ENCODE results near the gene LGI4. TPM values are rescaled to one million over a fixed set of nuclear protein-coding genes. Genes with fewer than 3 reads are reported as not detected.
"Not testable (repeated sequence)": the region's sequence is repeated elsewhere in the genome, so short reads cannot be mapped to it uniquely, and the experiment has no call there.

Gene LGI4
- total and polyA plus RNA-seq, 3 donors from 2014 or later, result 4.5 to 7.9 (median 4.5) TPM

DNA sequence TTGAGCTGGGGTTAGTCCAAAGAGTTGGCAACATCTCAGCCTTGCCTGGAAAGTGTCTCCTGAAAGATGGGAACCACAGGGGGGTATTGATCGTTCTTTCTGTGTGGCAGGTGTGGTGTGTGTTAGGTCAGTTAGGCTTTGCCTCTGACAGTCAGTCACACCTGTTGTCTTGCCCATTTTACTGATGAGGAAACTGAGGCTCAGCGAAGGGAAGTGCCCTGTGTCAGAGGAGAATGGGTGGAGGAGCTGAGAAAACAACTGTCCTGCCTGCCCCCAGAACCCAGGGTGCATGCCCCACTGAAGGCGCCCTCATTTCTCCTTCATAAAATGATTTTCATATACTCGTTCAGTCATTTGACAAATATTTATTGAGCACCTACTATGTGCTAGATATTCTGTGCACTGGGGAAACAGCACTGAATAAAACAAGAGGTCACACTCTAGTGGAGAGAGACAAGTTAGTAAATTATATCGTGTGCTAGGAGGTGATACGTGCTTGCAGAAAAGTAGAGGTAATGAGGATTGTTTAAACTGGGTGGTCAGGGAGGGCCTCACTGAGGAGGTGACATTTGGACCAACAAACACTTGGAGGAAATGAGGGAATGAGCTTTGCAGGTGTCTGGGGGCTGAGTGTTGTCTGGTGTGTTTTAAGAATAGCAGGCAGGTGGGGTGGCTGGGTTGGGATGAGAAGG is 21.3 kb upstream of the LGI4 start:
- Histone ChIP-seq H3K9me3 (no peaks in the 10 kb centered on the region), H3K4me1 (peaks cover 9% of the 10 kb centered on the region), H3K36me3 (ENCODE audit: low read depth, missing control alignments) (no peaks in the 10 kb centered on the region), H3K27me3 (no peaks in the 10 kb centered on the region), H3K27ac (no peak overlapping the region), H3K4me3 (no peak overlapping the region)
- no peak for DNase-seq
- no peak for TF ChIP-seq POLR2A (IDR thresholded peaks at IDR 0.05)
- TF ChIP-seq, protein P1, sequence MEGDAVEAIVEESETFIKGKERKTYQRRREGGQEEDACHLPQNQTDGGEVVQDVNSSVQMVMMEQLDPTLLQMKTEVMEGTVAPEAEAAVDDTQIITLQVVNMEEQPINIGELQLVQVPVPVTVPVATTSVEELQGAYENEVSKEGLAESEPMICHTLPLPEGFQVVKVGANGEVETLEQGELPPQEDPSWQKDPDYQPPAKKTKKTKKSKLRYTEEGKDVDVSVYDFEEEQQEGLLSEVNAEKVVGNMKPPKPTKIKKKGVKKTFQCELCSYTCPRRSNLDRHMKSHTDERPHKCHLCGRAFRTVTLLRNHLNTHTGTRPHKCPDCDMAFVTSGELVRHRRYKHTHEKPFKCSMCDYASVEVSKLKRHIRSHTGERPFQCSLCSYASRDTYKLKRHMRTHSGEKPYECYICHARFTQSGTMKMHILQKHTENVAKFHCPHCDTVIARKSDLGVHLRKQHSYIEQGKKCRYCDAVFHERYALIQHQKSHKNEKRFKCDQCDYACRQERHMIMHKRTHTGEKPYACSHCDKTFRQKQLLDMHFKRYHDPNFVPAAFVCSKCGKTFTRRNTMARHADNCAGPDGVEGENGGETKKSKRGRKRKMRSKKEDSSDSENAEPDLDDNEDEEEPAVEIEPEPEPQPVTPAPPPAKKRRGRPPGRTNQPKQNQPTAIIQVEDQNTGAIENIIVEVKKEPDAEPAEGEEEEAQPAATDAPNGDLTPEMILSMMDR (IDR thresholded peaks at IDR 0.05), result no peak
- WGBS, 2 donors, result 88 to 93% methylated on average over 6 of the region's 6 CpGs
- intact Hi-C loops (cut with DNase I; ENCODE audit: low total_unique reads), result no loop called here

GRCh38 chr19:35155441-35155840 is 20.6 kb upstream of the LGI4 start:
- intact Hi-C loops (cut with DNase I; ENCODE audit: low total_unique reads), result no loop called here
- no peak for DNase-seq
- no peaks in the 10 kb centered on the region for H3K36me3 ChIP-seq (ENCODE audit: low read depth, missing control alignments)
- 18 to 37% methylated on average over 10 to 17 of the region's 17 CpGs for WGBS, 2 donors
- H3K27me3 ChIP-seq, result no peaks in the 10 kb centered on the region
- peak overlapping the region; percentile 46 to 48 for H3K4me3 ChIP-seq
- H3K4me1 ChIP-seq, result peaks cover 9% of the 10 kb centered on the region
- TF ChIP-seq, protein P1 (IDR thresholded peaks at IDR 0.05), result no peak
- no peak for TF ChIP-seq POLR2A (IDR thresholded peaks at IDR 0.05)
- H3K9me3 ChIP-seq, result no peaks in the 10 kb centered on the region
- no peak overlapping the region for H3K27ac ChIP-seq

GRCh38 chr19:35154525-35155406 is 19.9 kb upstream of the LGI4 start, which contains the start of gene FXYD5:
Gene FXYD5, plus strand, starts transcription at chr19:35154735. Its CDS starts 816 bp downstream, at chr19:35155551.
- WGBS, 2 donors, result 1 to 3% methylated on average over 45 to 49 of the region's 49 CpGs
- intact Hi-C loops (cut with DNase I; ENCODE audit: low total_unique reads), result no loop called here
- no peaks in the 10 kb centered on the region for H3K27me3 ChIP-seq

DNA sequence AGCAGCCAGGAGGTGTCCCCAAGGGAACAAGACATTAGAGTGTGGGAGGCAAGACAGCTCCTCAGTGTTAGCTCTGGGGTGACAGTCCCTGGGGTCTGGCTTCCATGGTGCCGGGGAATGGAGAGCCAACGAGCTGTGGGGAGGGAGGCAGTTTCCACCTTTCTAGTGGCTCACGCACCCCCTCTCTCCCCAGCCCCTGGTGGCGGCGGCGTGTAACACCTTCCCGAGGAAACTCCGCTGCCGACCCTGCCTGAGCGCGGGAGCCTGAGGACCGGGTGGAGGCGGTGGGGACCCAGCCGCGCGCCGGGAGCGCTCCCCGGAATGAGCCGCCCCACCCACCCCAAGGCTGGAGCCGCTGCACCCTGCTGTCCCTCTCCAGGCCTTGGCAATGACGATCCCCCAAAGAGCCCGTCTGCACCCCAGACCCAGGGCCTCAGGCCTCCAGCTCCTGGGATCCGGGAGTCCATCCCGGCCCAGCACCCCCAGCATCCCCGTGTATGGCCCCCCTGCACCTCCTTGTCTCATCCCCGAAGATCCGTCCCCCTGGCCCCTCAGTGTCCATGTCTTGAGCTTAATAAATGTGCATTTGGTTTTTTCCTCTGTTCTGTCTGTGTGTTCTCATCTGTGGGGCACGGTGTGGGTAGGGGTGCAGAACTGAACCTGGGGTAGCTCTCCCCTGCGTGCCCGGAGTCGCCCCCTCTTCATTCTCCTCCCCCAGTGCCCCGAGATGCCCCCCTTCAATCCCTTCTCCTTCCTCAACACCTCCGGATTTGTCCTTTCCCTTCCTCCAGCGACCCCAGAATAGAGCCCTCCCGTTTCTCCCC is 19.1 kb upstream of the LGI4 start:
- WGBS, 2 donors, result 0 to 2% methylated on average over 16 to 27 of the region's 36 CpGs
- DNase-seq, result no peak
- H3K27ac ChIP-seq, result no peak overlapping the region
- intact Hi-C loops (cut with DNase I; ENCODE audit: low total_unique reads), result no loop called here
- peaks cover 9% of the 10 kb centered on the region for H3K4me1 ChIP-seq
- no peaks in the 10 kb centered on the region for H3K27me3 ChIP-seq
- no peaks in the 10 kb centered on the region for H3K9me3 ChIP-seq
- no peaks in the 10 kb centered on the region for H3K36me3 ChIP-seq (ENCODE audit: low read depth, missing control alignments)
- H3K4me3 ChIP-seq, result peak overlapping the region; percentile 46 to 48
- no peak for TF ChIP-seq POLR2A (IDR thresholded peaks at IDR 0.05)
- TF ChIP-seq, protein P1 (IDR thresholded peaks at IDR 0.05), result peak in 2 of 3 experiments; percentile 25 to 44

More at GRCh38 chr19:35154525-35155406, 19.9 kb upstream of the LGI4 start, which contains the start of gene FXYD5:
- Histone ChIP-seq H3K27ac (no peak within 1 kb of the TSS), H3K4me3 (peak within 1 kb of the TSS; percentile 46 to 48), H3K9me3 (no peaks in the 10 kb centered on the region), H3K4me1 (peaks cover 9% of the 10 kb centered on the region), H3K36me3 (ENCODE audit: low read depth, missing control alignments) (no peaks in the 10 kb centered on the region)
- TF ChIP-seq, protein P1 (IDR thresholded peaks at IDR 0.05), result no peak
- TF ChIP-seq POLR2A (IDR thresholded peaks at IDR 0.05), result no peak
- DNase-seq, result no peak

- DNase-seq; intact Hi-C loops (cut with DNase I; ENCODE audit: low total_unique reads); H3K27ac ChIP-seq; H3K9me3 ChIP-seq; H3K4me1 ChIP-seq; H3K4me3 ChIP-seq; H3K27me3 ChIP-seq; H3K36me3 ChIP-seq (ENCODE audit: low read depth, missing control alignments): not testable (repeated sequence)
- WGBS, 2 donors, result 51 to 67% methylated on average over 10 of the region's 10 CpGs
These were observed 18.3 kb upstream of the LGI4 start for GRCh38 chr19:35153129-35153522.
